ENCODE data around the gene PHC3. TPM values are rescaled to one million over a fixed set of nuclear protein-coding genes. Genes with fewer than 3 reads are reported as not detected.

Gene PHC3
- total and polyA plus RNA-seq, 3 donors from 2014 or later = 24.8 to 96.1 (median 93.5) TPM

DNA sequence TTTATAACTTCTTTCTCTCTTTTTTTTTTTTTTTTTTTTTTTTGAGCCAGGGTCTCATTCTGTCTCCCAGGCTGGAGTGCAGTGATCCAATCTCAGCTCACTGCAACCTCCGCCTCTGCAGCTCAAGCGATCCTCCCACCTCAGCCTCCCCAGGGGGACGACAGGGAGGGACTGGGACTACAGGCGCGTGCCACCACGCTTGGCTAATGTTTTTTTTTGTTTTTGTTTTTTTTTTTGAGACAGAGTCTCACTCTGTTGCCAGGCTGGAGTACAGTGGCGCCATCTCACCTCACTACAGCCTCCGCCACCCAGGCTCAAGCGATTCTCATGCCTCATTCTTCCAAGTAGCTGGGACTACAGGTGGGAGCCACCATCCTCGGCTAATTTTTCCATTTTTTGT, 23.0 kb upstream of the PHC3 start:
- no peak for DNase-seq
- H3K27me3 ChIP-seq = no peaks in the 10 kb centered on the region
- TF ChIP-seq, protein P1, sequence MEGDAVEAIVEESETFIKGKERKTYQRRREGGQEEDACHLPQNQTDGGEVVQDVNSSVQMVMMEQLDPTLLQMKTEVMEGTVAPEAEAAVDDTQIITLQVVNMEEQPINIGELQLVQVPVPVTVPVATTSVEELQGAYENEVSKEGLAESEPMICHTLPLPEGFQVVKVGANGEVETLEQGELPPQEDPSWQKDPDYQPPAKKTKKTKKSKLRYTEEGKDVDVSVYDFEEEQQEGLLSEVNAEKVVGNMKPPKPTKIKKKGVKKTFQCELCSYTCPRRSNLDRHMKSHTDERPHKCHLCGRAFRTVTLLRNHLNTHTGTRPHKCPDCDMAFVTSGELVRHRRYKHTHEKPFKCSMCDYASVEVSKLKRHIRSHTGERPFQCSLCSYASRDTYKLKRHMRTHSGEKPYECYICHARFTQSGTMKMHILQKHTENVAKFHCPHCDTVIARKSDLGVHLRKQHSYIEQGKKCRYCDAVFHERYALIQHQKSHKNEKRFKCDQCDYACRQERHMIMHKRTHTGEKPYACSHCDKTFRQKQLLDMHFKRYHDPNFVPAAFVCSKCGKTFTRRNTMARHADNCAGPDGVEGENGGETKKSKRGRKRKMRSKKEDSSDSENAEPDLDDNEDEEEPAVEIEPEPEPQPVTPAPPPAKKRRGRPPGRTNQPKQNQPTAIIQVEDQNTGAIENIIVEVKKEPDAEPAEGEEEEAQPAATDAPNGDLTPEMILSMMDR (IDR thresholded peaks at IDR 0.05) = no peak
- no peak for TF ChIP-seq POLR2A (IDR thresholded peaks at IDR 0.05)
- H3K9me3 ChIP-seq = no peaks in the 10 kb centered on the region
- no peak overlapping the region for H3K27ac ChIP-seq
- H3K4me3 ChIP-seq = no peak overlapping the region
- H3K4me1 ChIP-seq = peaks cover 6% of the 10 kb centered on the region
- H3K36me3 ChIP-seq (ENCODE audit: low read depth, missing control alignments) = no peaks in the 10 kb centered on the region
- intact Hi-C loops (cut with DNase I; ENCODE audit: low total_unique reads) = no loop called here
- 79 to 82% methylated on average over 10 of the region's 10 CpGs for WGBS, 2 donors

DNA sequence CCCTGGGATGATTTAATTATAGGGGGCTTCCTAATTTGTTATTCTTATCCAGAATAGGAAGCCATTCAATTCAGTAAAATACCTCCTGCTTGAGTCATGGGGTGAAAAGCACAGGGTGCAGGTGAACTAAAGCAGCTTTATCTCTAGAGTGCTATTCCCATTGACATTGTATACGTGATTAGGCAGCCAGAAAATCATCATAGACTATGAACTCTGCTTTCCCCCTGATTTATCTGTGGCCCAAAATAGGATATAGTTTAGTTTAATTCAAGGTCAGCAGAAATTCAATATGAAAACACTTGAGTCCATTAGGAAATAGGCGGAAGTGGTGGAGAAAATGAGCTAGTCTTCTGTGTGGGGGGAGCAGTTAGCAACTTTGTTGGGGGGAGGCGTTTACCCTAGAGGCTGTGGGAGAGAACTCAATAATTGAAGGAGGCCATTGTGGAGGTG, 22.5 kb upstream of the PHC3 start:
- Histone ChIP-seq H3K36me3 (ENCODE audit: low read depth, missing control alignments) (no peaks in the 10 kb centered on the region), H3K27ac (no peak overlapping the region), H3K9me3 (no peaks in the 10 kb centered on the region), H3K4me1 (peaks cover 6% of the 10 kb centered on the region), H3K4me3 (no peak overlapping the region), H3K27me3 (no peaks in the 10 kb centered on the region)
- no peak for TF ChIP-seq POLR2A (IDR thresholded peaks at IDR 0.05)
- TF ChIP-seq, protein P1 (IDR thresholded peaks at IDR 0.05) = no peak
- WGBS, 2 donors = 38 to 59% methylated on average over 3 of the region's 3 CpGs
- intact Hi-C loops (cut with DNase I; ENCODE audit: low total_unique reads) = no loop called here
- no peak for DNase-seq

DNA sequence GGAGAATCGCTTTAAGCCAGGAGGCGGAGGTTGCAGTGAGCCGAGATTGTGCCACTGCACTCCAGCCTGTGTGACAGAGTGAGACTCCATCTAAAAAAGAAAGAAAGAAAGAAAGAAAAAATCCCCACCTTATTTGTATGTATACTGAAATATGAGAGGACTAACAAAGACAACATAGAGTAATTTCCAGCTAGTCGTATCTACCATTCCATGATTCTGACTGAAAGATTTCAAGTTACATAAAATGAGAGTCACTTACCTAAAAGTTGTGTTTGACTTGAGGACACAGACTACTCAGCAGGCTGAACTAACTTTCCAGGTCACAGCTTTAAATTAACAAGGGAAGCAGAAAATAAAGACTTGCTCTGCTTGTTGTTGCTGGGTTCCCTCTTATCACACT, 21.9 kb upstream of the PHC3 start:
- H3K27ac ChIP-seq = no peak overlapping the region
- DNase-seq = no peak
- no peak overlapping the region for H3K4me3 ChIP-seq
- no peaks in the 10 kb centered on the region for H3K36me3 ChIP-seq (ENCODE audit: low read depth, missing control alignments)
- TF ChIP-seq, protein P1 (IDR thresholded peaks at IDR 0.05) = no peak
- no peak for TF ChIP-seq POLR2A (IDR thresholded peaks at IDR 0.05)
- no peaks in the 10 kb centered on the region for H3K9me3 ChIP-seq
- WGBS, 2 donors = 81 to 85% methylated on average over 4 of the region's 4 CpGs
- H3K4me1 ChIP-seq = peaks cover 6% of the 10 kb centered on the region
- intact Hi-C loops (cut with DNase I; ENCODE audit: low total_unique reads) = no loop called here
- H3K27me3 ChIP-seq = no peaks in the 10 kb centered on the region

DNA sequence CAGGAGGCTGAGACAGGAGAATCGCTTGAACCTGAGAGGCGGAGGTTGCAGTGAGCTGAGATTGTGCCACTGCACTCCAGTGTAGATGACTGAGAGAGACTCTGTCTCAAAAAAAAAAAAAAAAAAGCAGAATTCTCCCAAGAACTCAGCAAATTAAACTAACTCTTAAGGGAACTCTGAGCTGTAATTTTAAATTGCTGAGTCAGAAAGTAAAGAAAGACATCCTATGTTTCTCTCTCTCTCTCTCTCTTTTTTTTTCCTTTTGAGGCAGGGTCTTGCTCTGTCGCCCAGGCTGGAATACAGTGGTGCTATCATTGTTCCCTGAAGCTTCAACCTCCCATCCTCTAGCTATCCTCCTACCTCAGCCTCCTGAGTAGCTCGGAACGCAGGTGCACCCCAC, 20.0 kb upstream of the PHC3 start:
- peaks cover 6% of the 10 kb centered on the region for H3K4me1 ChIP-seq
- H3K27ac ChIP-seq = no peak overlapping the region
- WGBS, 2 donors = 79 to 85% methylated on average over 5 of the region's 5 CpGs
- DNase-seq = no peak
- TF ChIP-seq, protein P1 (IDR thresholded peaks at IDR 0.05) = no peak
- TF ChIP-seq POLR2A (IDR thresholded peaks at IDR 0.05) = no peak
- intact Hi-C loops (cut with DNase I; ENCODE audit: low total_unique reads) = no loop called here
- no peak overlapping the region for H3K4me3 ChIP-seq
- no peaks in the 10 kb centered on the region for H3K27me3 ChIP-seq
- H3K9me3 ChIP-seq = no peaks in the 10 kb centered on the region
- no peaks in the 10 kb centered on the region for H3K36me3 ChIP-seq (ENCODE audit: low read depth, missing control alignments)

DNA sequence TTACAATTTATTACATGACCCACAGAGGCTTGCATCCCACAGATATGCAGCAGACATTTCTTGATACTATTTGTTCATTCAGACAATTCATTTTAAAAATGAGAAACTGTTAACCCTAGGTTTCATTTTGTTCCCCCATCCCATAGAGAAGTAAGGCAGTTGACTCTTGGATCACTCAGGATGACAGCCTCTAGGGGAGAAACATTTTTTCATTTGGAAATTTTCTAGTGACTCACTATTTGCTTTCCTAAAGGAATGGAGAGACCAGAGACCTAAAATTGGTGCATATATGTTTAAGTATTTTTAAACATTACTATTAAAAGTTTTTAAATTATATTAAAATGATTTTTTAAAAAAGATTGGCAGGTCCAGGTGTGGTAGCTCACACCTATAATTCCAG, 19.5 kb upstream of the PHC3 start:
- TF ChIP-seq, protein P1 (IDR thresholded peaks at IDR 0.05) = no peak
- TF ChIP-seq POLR2A (IDR thresholded peaks at IDR 0.05) = no peak
- no peaks in the 10 kb centered on the region for H3K36me3 ChIP-seq (ENCODE audit: low read depth, missing control alignments)
- no peak overlapping the region for H3K27ac ChIP-seq
- no peak overlapping the region for H3K4me3 ChIP-seq
- no peak for DNase-seq
- no peaks in the 10 kb centered on the region for H3K9me3 ChIP-seq
- H3K4me1 ChIP-seq = peaks cover 6% of the 10 kb centered on the region
- H3K27me3 ChIP-seq = no peaks in the 10 kb centered on the region
- intact Hi-C loops (cut with DNase I; ENCODE audit: low total_unique reads) = no loop called here
